Measurements from ENCODE around the gene ERG28.
A peak's percentile ranks its signal among the peaks of the same experiment; 100 is the strongest.

ERG28 gene

DNA sequence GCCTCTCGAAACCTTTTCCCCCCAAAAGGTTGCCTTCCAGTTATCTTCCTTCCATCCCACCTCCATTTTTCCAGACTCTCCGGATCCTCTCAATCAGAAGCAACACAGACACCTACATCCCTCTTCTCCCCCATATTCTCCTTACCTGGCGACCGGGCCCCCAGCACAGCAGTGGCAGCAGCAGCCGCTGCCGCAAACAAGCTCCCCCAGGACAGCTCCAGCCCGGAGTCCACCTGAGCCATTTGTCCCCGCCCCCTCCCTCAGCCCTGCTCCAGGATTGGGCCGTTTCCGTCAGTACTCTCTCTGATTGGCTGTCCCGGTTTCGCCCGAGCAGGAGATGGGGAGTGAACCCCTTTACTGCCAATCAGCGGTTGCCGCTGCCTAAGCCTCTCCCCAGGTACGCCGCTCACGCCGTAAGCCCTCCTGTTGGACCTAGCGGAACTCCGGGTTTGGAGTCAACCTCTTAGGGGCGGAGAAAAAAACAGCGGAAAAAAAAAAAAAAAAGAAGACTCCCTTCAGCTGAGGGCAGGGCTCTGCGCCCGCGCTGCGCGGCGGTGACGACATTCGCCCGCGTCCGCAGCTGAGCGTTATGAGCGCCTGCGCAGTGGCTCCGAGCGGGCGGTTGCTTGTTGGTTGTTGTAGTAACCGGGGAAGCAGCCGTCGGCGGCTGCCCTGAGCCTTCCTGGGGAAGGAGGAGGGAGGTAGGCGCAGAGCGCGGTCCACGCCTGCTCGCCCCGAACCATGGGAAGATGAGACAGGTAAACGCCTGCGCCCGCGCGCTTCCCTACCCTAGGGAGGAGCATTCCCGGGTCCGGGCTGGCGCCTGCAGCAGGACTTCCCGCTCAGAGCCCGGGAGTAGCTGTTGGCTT lies at the start of gene ERG28, which contains the start of gene TTLL5:
Gene ERG28, minus strand, starts transcription at position 247 of the 869 bp plus-strand sequence. CDS start 3,374 bp downstream, outside the sequence.
Gene TTLL5, plus strand, starts transcription at position 617 of the 869 bp plus-strand sequence. CDS start 1,904 bp downstream, outside the sequence.
- intact Hi-C loops (cut with DNase I; ENCODE audit: low total_unique reads) = loop anchor here (5.0 kb wide), 1 partner anchor 321 kb away; the partner anchor contains the start of gene TGFB3
- H3K36me3 ChIP-seq = peaks cover 0 to 16% (median 5%) of the 10 kb centered on the region in 3 donors
- peak within 1 kb of the TSS; percentile 81 to 86 for H3K27ac ChIP-seq
- H3K4me3 ChIP-seq = peak within 1 kb of the TSS; percentile 89 to 90
- no peaks in the 10 kb centered on the region for H3K9me3 ChIP-seq
- DNase-seq = peak; percentile 96 to 99
- no peaks in the 10 kb centered on the region for H3K27me3 ChIP-seq
- no peak for TF ChIP-seq CTCF (IDR thresholded peaks at IDR 0.05)
- peaks cover 0 to 21% (median 12%) of the 10 kb centered on the region in 4 donors for H3K4me1 ChIP-seq

DNA sequence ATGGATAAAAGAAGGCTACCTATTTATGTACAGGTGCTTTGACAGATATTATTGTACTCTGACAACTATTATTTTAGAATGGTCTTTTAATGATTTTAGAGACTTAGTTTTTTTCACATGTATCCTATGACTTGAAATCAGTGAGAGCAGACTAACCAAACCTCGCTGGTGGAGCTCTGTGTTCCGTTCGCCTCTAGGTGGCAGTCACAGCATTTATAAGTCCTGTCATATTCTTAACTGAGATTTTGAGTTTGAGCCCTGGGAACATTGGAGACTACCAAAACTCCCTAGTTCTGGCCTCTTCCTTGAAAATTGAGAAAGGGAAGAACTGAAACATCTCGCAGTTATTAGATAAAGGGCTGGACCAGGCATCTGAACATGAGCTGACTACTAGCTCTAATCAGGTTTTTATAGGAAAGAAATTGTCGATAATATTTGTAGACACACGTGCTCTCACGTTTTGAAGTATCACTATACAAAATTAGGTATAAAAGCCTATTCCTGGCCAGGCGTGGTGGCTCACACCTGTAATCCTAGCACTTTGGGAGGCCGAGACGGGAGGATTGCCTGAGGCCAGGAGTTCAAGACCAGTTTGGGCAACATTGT lies 48.6 kb upstream of the ERG28 start:
- no peaks in the 10 kb centered on the region for H3K27me3 ChIP-seq
- peaks cover 0 to 15% (median 11%) of the 10 kb centered on the region in 4 donors for H3K4me1 ChIP-seq
- H3K36me3 ChIP-seq = peaks cover 0 to 14% (median 0%) of the 10 kb centered on the region in 3 donors
- H3K4me3 ChIP-seq = no peak overlapping the region
- peak; percentile 80 to 82 for DNase-seq
- intact Hi-C loops (cut with DNase I; ENCODE audit: low total_unique reads) = loop anchor here (10.0 kb wide), 1 partner anchor 345 kb away; no protein-coding TSS in a partner anchor
- peak; percentile 77 to 81 for TF ChIP-seq CTCF (IDR thresholded peaks at IDR 0.05)
- no peak overlapping the region for H3K27ac ChIP-seq
- H3K9me3 ChIP-seq = no peaks in the 10 kb centered on the region

DNA sequence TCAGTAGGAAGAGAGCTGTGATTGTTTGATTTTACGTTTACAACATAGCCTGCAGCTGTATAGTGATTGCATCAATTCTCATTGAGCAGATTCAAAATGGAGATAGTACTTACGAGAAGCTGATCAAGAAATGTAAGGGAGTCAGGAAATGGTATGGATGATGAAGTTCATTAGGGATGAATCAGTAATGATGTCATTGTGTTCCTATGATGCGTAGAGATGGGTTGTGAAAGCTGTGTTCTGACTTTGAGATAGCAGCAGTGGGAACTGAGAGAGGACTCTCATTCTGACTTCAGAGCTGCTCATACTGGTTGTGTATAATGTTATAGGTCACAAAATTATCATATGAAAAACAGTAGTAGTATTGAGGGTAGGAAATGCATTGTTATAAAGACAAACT lies 44.3 kb upstream of the ERG28 start:
- H3K4me1 ChIP-seq = peaks cover 0 to 19% (median 12%) of the 10 kb centered on the region in 4 donors
- intact Hi-C loops (cut with DNase I; ENCODE audit: low total_unique reads) = loop anchor here (10.0 kb wide), 1 partner anchor 350 kb away; no protein-coding TSS in a partner anchor
- H3K36me3 ChIP-seq = peaks cover 0 to 18% (median 4%) of the 10 kb centered on the region in 3 donors
- no peak for TF ChIP-seq CTCF (IDR thresholded peaks at IDR 0.05)
- H3K27me3 ChIP-seq = no peaks in the 10 kb centered on the region
- no peaks in the 10 kb centered on the region for H3K9me3 ChIP-seq
- no peak overlapping the region for H3K4me3 ChIP-seq
- no peak for DNase-seq
- no peak overlapping the region for H3K27ac ChIP-seq

- H3K36me3 ChIP-seq = peaks cover 0 to 26% (median 6%) of the 10 kb centered on the region in 3 donors
- peaks cover 0 to 19% (median 12%) of the 10 kb centered on the region in 4 donors for H3K4me1 ChIP-seq
- TF ChIP-seq CTCF (IDR thresholded peaks at IDR 0.05) = no peak
- intact Hi-C loops (cut with DNase I; ENCODE audit: low total_unique reads) = loop anchor here (10.0 kb wide), 1 partner anchor 351 kb away; no protein-coding TSS in a partner anchor
- H3K27ac ChIP-seq = peak overlapping the region; percentile 44 to 59
- H3K27me3 ChIP-seq = no peaks in the 10 kb centered on the region
- no peak overlapping the region for H3K4me3 ChIP-seq
- no peaks in the 10 kb centered on the region for H3K9me3 ChIP-seq
- DNase-seq = no peak
Measured at GRCh38 chr14:75703467-75703866, 42.8 kb upstream of the ERG28 start.

DNA sequence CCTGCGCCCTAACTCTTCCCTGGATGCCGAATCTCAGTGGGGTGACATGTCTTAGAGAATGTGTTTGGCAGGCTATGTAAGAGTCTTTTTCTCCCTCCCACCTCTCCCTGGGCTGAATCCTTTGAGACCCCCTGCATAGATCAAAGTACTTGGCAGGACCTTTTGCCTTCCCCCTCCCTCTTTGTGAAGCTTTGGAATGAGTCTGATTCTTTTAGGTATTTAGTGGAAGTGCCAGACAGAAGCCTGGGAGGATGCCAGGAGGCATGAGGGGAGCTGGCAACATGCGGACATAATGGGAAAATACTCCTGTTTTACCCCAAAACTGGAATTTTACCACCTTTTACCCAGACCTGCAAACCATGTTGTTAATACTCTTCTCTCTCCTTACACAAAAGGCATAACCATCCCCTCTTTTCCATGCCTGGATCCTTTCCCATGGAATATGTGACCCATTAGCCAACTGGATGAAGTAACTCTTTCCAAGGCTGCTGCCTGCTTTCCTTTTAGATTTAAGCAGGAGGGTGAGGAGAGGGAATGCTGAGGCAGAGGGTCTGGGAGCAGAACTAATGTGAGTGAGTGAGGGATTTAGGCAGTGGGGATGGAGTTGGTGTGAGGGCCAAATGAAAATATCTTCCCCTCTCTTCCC lies 42.1 kb upstream of the ERG28 start:
- DNase-seq = peak in 1 of 2 donors; percentile 20
- Histone ChIP-seq H3K4me1 (peaks cover 0 to 19% (median 12%) of the 10 kb centered on the region in 4 donors), H3K4me3 (no peak overlapping the region), H3K27me3 (no peaks in the 10 kb centered on the region), H3K27ac (peak overlapping the region; percentile 44 to 59), H3K36me3 (peaks cover 0 to 26% (median 6%) of the 10 kb centered on the region in 3 donors), H3K9me3 (no peaks in the 10 kb centered on the region)
- intact Hi-C loops (cut with DNase I; ENCODE audit: low total_unique reads) = loop anchor here (10.0 kb wide), 1 partner anchor 352 kb away; no protein-coding TSS in a partner anchor
- no peak for TF ChIP-seq CTCF (IDR thresholded peaks at IDR 0.05)
